VCaP (cell line): ENCODE measurements around the gene PPP2R2C.

Experiments used
- H3K27ac ChIP-seq: fragments of 450-650 bp; 2 replicates; pipeline ENCODE4 v1.5.1; 2017
- CTCF ChIP-seq: fragments of 450-650 bp; conservative IDR thresholded peaks from 2 replicates; pipeline ENCODE4 v1.5.1; 2017; ENCODE audit warnings: mild to moderate bottlenecking, moderate library complexity

PPP2R2C gene

DNA sequence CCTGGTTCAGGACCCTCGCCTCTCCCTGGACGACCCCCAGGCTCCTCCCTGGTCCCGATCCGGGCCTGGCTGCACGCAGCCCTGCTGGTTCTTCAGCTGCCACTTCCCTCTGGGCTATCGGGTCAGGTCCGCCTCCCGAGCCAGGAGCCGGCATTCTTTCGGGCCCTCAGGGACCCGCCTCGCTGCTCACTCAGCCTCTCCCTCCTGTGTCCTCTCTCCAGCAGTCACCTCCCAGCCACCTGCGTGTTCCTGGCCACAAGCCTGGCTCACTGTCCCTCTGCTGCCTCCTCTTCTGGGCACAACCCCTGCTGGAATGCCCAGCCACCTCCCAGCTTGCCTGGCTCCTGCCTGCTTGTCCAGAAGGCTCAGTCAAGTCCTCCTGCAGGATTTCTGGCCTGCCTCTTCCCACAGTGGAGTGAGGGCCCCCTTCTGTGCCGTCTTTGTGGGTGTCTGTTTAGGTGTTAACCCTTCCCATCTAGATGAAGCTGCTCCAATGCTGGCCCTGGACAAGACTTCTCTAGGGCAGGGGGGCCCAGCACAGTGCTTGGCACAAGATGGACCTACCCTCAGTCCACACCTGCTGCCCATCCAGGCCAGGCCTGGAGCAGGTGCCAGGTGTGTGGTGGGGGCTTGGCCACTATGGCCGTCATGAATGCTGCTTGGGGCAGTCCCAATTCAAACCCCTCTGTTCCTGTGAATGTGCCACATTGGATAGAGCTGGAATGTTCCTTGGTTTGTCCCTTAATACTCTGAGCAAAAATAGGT is 200.5 kb downstream of the PPP2R2C start:
- TF ChIP-seq CTCF, result no peak
- no peak overlapping the region for H3K27ac ChIP-seq

GRCh38 chr4:6271206-6271605 is 201.2 kb downstream of the PPP2R2C start:
- H3K27ac ChIP-seq, result no peak overlapping the region
- no peak for TF ChIP-seq CTCF

GRCh38 chr4:6270636-6271121 is 201.7 kb downstream of the PPP2R2C start:
- peak overlapping the region; percentile 68; the same call in 1 of the 2 replicates for H3K27ac ChIP-seq
- TF ChIP-seq CTCF, result no peak
